Spleen (tissue), 10 donors: Measurements from ENCODE around the gene GFPT2. TPM values are rescaled to one million over a fixed set of nuclear protein-coding genes. Genes with fewer than 3 reads are reported as not detected.

Experiments used
- polyA plus RNA-seq, 3 donors: library from polyadenylated mRNA; stranded (reverse); fragments of 200-250 nt; gene quantifications; one replicate each; pipeline ENCODE4 v1.2.1, GENCODE V29; 2013
- total RNA-seq, 7 donors: library from RNA; depleted of rRNA in 3 of 7; stranded (reverse); fragments of >200 nt in 3 of 7; fragmentation: NEBNext Ultra II Directional in 4 of 7; extraction: Animal tissue kit (Norgen Biotek cat#: 25700) in 4 of 7; gene quantifications; one replicate each; pipeline versions ENCODE4 v1.1.0 to v1.2.1, GENCODE V29; 2016 to 2021
- donor health status: healthy with polysubstance abuse.
- donor health status: DM: no; HTN: no; CAD: no; lungs with moderate emphysema.
- donor health status: DM: no; HTN: no; CAD: no.
- donor health status: Bipolar disorder and iron deficiency.
- donor health status: healthy.
- donor health status: DM: no; HTN: no; CAD: no.
- donor health status: DM: yes; HTN: yes; CAD: no.

The GFPT2 gene
- total and polyA plus RNA-seq, 10 donors: 1.2 to 4.7 (median 1.9) TPM

Other genes with a start within 250 kb of the GFPT2 start
- gene RASGEF1C, start 144.1 kb downstream of the GFPT2 start, total RNA-seq: 1 to 10 TPM in 1 of 7 donors, under 1 TPM in 1, not detected in 5; 0.17 to 1.1 TPM
- gene RASGEF1C, start 144.1 kb downstream of the GFPT2 start, polyA plus RNA-seq: under 1 TPM in 2 of 3 donors, not detected in 1; 0.06 to 0.26 TPM
- 10 to 100 TPM; 30.7 to 38.5 (median 33.4) TPM for gene MAPK9, start 61.3 kb downstream of the GFPT2 start, total RNA-seq
- gene MAPK9, start 61.3 kb downstream of the GFPT2 start, polyA plus RNA-seq: 10 to 100 TPM in 2 of 3 donors, 1 to 10 TPM in 1; 8.9 to 13.9 (median 10.3) TPM
- 10 to 100 TPM; 17.9 to 26.5 (median 24.7) TPM for gene CNOT6, start 141.0 kb upstream of the GFPT2 start, total RNA-seq
- 1 to 10 TPM; 5.5 to 9.0 (median 6.0) TPM for gene CNOT6, start 141.0 kb upstream of the GFPT2 start, polyA plus RNA-seq
- gene SCGB3A1, start 238.2 kb upstream of the GFPT2 start, total RNA-seq: 10 to 100 TPM in 1 of 7 donors, 1 to 10 TPM in 5, not detected in 1; 2.1 to 12.1 (median 6.5) TPM
- 1 to 10 TPM; 1.7 to 9.5 (median 9.3) TPM for gene SCGB3A1, start 238.2 kb upstream of the GFPT2 start, polyA plus RNA-seq